Measurements from ENCODE around the gene ADAMTSL5. TPM values are rescaled to one million over a fixed set of nuclear protein-coding genes. Genes with fewer than 3 reads are reported as not detected.
A peak's percentile ranks its signal among the peaks of the same experiment; 100 is the strongest.

ADAMTSL5 gene
- total RNA-seq, 2 donors from 2014 or later = 14.5 to 27.2 TPM

GRCh38 chr19:1526066-1526778 lies 13.4 kb upstream of the ADAMTSL5 start:
- Histone ChIP-seq H3K27me3 (peaks cover 0 to 2% of the 10 kb centered on the region in 2 donors), H3K9me3 (no peaks in the 10 kb centered on the region), H3K4me3 (no peak overlapping the region), H3K36me3 (no peaks in the 10 kb centered on the region), H3K4me1 (peaks cover 0 to 12% of the 10 kb centered on the region in 2 donors), H3K27ac (no peak overlapping the region)
- TF ChIP-seq, protein P1, sequence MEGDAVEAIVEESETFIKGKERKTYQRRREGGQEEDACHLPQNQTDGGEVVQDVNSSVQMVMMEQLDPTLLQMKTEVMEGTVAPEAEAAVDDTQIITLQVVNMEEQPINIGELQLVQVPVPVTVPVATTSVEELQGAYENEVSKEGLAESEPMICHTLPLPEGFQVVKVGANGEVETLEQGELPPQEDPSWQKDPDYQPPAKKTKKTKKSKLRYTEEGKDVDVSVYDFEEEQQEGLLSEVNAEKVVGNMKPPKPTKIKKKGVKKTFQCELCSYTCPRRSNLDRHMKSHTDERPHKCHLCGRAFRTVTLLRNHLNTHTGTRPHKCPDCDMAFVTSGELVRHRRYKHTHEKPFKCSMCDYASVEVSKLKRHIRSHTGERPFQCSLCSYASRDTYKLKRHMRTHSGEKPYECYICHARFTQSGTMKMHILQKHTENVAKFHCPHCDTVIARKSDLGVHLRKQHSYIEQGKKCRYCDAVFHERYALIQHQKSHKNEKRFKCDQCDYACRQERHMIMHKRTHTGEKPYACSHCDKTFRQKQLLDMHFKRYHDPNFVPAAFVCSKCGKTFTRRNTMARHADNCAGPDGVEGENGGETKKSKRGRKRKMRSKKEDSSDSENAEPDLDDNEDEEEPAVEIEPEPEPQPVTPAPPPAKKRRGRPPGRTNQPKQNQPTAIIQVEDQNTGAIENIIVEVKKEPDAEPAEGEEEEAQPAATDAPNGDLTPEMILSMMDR (IDR thresholded peaks at IDR 0.05) = no peak
- no peak for DNase-seq (ENCODE audit: low spot score)

DNA sequence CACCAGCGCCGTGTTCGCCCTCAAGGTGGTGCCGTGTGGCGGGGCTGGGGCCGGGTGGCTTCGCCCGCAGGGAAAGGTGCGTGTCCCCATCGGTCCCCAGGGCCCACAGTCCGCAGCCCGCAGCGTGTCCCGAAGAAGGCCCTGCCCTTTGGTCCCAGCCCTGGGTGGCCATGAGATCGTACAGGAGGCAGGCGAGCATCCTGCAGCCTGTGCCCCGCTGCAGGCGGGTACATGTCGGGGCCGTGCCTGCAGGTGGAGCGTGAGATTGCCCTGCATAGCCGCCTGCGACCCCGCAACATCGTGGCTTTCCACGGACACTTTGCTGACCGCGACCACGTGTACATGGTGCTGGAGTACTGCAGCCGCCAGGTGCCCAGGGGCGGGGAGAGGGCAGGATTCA lies 12.5 kb upstream of the ADAMTSL5 start:
- Histone ChIP-seq H3K4me1 (peaks cover 0 to 12% of the 10 kb centered on the region in 2 donors), H3K9me3 (no peaks in the 10 kb centered on the region), H3K36me3 (no peaks in the 10 kb centered on the region), H3K27me3 (peaks cover 0 to 2% of the 10 kb centered on the region in 2 donors), H3K4me3 (no peak overlapping the region), H3K27ac (no peak overlapping the region)
- DNase-seq (ENCODE audit: low spot score) = no peak
- TF ChIP-seq, protein P1 (IDR thresholded peaks at IDR 0.05) = no peak

GRCh38 chr19:1524972-1525325 lies 12.1 kb upstream of the ADAMTSL5 start:
- no peak overlapping the region for H3K27ac ChIP-seq
- H3K4me3 ChIP-seq = no peak overlapping the region
- TF ChIP-seq, protein P1 (IDR thresholded peaks at IDR 0.05) = no peak
- peaks cover 0 to 2% of the 10 kb centered on the region in 2 donors for H3K27me3 ChIP-seq
- no peaks in the 10 kb centered on the region for H3K9me3 ChIP-seq
- no peaks in the 10 kb centered on the region for H3K36me3 ChIP-seq
- no peak for DNase-seq (ENCODE audit: low spot score)
- H3K4me1 ChIP-seq = peaks cover 0 to 12% of the 10 kb centered on the region in 2 donors

- TF ChIP-seq, protein P1 (IDR thresholded peaks at IDR 0.05) = no peak
- H3K4me1 ChIP-seq = peaks cover 0 to 12% of the 10 kb centered on the region in 2 donors
- DNase-seq (ENCODE audit: low spot score) = no peak
- H3K4me3 ChIP-seq = peak overlapping the region in 1 of 2 donors; percentile 31
- no peaks in the 10 kb centered on the region for H3K36me3 ChIP-seq
- H3K27ac ChIP-seq = no peak overlapping the region
- no peaks in the 10 kb centered on the region for H3K9me3 ChIP-seq
- H3K27me3 ChIP-seq = peaks cover 0 to 2% of the 10 kb centered on the region in 2 donors
These were observed 11.6 kb upstream of the ADAMTSL5 start for GRCh38 chr19:1524287-1524971.

DNA sequence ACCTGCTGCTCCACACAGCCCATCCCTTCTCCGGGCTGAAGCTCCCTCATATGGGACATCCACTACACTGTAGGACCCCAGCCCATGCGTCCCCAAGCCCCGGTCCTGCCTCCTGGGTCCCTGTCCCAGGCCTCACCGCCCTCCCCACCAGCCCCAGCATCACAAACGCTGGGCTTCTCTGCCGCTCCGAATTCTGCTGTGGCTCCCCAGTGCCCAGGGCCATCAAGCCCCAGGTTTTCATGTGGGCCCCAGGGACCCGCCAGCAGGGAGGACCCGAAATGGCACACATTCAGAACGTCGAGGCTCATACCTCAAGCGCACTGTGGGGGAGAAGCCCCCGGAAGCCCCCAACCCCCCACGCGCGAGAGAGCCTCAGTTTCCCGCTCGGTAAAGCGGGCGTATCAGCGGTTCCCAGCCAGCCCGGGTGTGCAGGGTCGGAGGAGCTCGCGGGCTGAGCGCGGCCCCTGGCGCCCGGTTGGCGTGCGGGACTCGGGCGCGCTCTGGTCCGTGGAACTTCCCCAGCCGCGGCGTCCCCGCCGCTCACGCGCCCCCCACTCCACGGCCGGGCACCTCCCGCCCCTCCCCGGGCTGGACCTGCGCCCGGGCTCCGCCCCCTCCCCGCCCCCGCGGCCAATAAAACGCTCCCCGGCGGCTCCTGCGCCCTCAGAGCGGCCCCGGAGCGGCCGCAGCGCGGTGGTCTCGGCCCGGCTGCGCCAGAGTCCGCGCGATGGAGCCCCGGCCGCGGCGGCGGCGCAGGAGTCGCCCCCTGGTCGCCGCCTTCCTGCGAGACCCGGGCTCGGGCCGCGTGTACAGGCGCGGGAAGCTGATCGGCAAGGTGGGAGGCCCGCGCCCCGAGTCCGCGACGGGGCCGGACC lies 10.8 kb upstream of the ADAMTSL5 start, which contains the start of gene PLK5:
PLK5 (plus strand) TSS at position 666 of the 875 bp plus-strand sequence. CDS start 2,920 bp downstream, outside the sequence.
- Histone ChIP-seq H3K36me3 (no peaks in the 10 kb centered on the region), H3K9me3 (no peaks in the 10 kb centered on the region), H3K27ac (no peak within 1 kb of the TSS), H3K27me3 (peaks cover 0 to 2% of the 10 kb centered on the region in 2 donors), H3K4me1 (peaks cover 0 to 12% of the 10 kb centered on the region in 2 donors), H3K4me3 (peak within 1 kb of the TSS in 1 of 2 donors; percentile 31)
- DNase-seq (ENCODE audit: low spot score) = no peak
- TF ChIP-seq, protein P1 (IDR thresholded peaks at IDR 0.05) = no peak
